Tibial nerve (tissue), 4 donors: ENCODE data around the gene HCN1.

Experiments used
- CTCF ChIP-seq, 5 experiments: fragments of 200-600 bp in 3 of 5; fragments of 450-650 bp in 2 of 5; sonication (generic) in 3 of 5; IDR thresholded peaks; one replicate each; pipeline ENCODE4 v1.5.1; 2016 to 2019; ENCODE audit warnings: antibody characterized with exemption in 5 of 5, mild to moderate bottlenecking in 3 of 5, moderate library complexity in 2 of 5
- EP300 ChIP-seq, 2 donors: sonication (generic); formaldehyde crosslinking; IDR thresholded peaks; one replicate each; pipeline ENCODE4 v1.6.1; 2017; ENCODE audit warnings: antibody characterized with exemption in 2 of 2, mild to moderate bottlenecking in 1 of 2
- POLR2A ChIP-seq, 2 donors: fragments of 450-650 bp; IDR thresholded peaks; one replicate each; pipeline ENCODE4 v1.6.1; 2017; ENCODE audit warnings: antibody characterized with exemption in 2 of 2, mild to moderate bottlenecking in 2 of 2, moderate library complexity in 2 of 2

DNA sequence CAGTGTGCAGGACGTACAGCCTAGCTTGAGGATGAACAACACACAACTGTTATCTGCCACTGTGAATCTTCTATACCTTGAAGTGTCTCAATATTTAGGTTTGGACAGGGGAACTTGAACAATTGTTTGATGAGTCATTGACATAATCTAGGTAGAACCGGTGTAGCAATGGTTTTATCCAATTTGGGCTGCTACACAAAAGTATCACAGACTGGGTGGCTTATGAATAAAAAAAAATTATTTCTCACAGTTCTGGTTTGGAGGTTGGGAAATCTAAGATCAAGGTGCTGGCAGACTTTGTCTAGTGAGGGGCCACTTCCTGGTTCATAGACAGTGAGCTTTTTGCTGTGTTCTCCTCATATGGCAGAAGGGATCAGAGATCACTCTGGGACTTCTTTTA is 359.7 kb downstream of the HCN1 start:
- no peak for TF ChIP-seq CTCF (IDR thresholded peaks at IDR 0.05)
- TF ChIP-seq POLR2A (IDR thresholded peaks at IDR 0.05): no peak
- no peak for TF ChIP-seq EP300 (IDR thresholded peaks at IDR 0.05)
